ENCODE data around the gene PTPRN2.

Gene PTPRN2

GRCh38 chr7:158141806-158142518 lies 445.7 kb downstream of the PTPRN2 start:
- no peak for DNase-seq

- no peak for DNase-seq
These were observed 446.4 kb downstream of the PTPRN2 start for GRCh38 chr7:158141221-158141582.

- no peak for DNase-seq
These were observed 446.9 kb downstream of the PTPRN2 start for GRCh38 chr7:158140538-158141220.

- DNase-seq = no peak
These were observed 448.1 kb downstream of the PTPRN2 start for GRCh38 chr7:158139499-158139898.

- no peak for DNase-seq
These were observed 449.4 kb downstream of the PTPRN2 start for GRCh38 chr7:158138329-158138597.

- DNase-seq = no peak
These were observed 449.9 kb downstream of the PTPRN2 start for GRCh38 chr7:158137516-158138328.

GRCh38 chr7:158135931-158136330 lies 451.7 kb downstream of the PTPRN2 start:
- DNase-seq = no peak

- DNase-seq = no peak
These were observed 452.8 kb downstream of the PTPRN2 start for GRCh38 chr7:158134824-158135223.

- no peak for DNase-seq
These were observed 453.9 kb downstream of the PTPRN2 start for GRCh38 chr7:158133515-158134271.

- DNase-seq = no peak
These were observed 454.6 kb downstream of the PTPRN2 start for GRCh38 chr7:158133057-158133456.

GRCh38 chr7:158130023-158130409 lies 457.6 kb downstream of the PTPRN2 start:
- DNase-seq = no peak

GRCh38 chr7:158129037-158130022 lies 458.3 kb downstream of the PTPRN2 start:
- no peak for DNase-seq

- DNase-seq = no peak
These were observed 459.1 kb downstream of the PTPRN2 start for GRCh38 chr7:158128572-158128971.

GRCh38 chr7:158127241-158127640 lies 460.4 kb downstream of the PTPRN2 start:
- no peak for DNase-seq

- no peak for DNase-seq
These were observed 461.0 kb downstream of the PTPRN2 start for GRCh38 chr7:158126661-158127060.

GRCh38 chr7:158125721-158126120 lies 461.9 kb downstream of the PTPRN2 start:
- DNase-seq = no peak

- DNase-seq = no peak
These were observed 462.5 kb downstream of the PTPRN2 start for GRCh38 chr7:158125091-158125490.

- DNase-seq = no peak
These were observed 462.9 kb downstream of the PTPRN2 start for GRCh38 chr7:158124671-158125079.

- DNase-seq = no peak
These were observed 463.9 kb downstream of the PTPRN2 start for GRCh38 chr7:158123753-158124152.

- DNase-seq = no peak
These were observed 464.4 kb downstream of the PTPRN2 start for GRCh38 chr7:158123214-158123613.

GRCh38 chr7:158121441-158122045 lies 466.1 kb downstream of the PTPRN2 start:
- no peak for DNase-seq

- DNase-seq = no peak
These were observed 466.9 kb downstream of the PTPRN2 start for GRCh38 chr7:158120716-158121115.
